Sigmoid colon (tissue), 7 donors: ENCODE data around the gene PLCB1. TPM values are rescaled to one million over a fixed set of nuclear protein-coding genes. Genes with fewer than 3 reads are reported as not detected.

Experiments
- DNase-seq: peaks from one replicate; pipeline ENCODE4 v3.0.0-alpha.2; 2019
- H3K27ac ChIP-seq, 4 donors: fragments of 200-600 bp; sonication (generic); one replicate each; pipeline ENCODE4 v1.5.1; 2016 to 2019; ENCODE audit warnings: mild to moderate bottlenecking in 1 of 4
- H3K27me3 ChIP-seq, 3 donors: fragments of 200-600 bp; sonication (generic); one replicate each; pipeline ENCODE4 v1.5.1; 2019; ENCODE audit warnings: mild to moderate bottlenecking in 1 of 3
- H3K36me3 ChIP-seq, 4 donors: fragments of 200-600 bp; sonication (generic); one replicate each; pipeline ENCODE4 v1.5.1; 2016 to 2019
- H3K4me1 ChIP-seq, 4 donors: fragments of 200-600 bp; sonication (generic); one replicate each; pipeline ENCODE4 v1.5.1; 2017 to 2019
- H3K4me3 ChIP-seq, 4 donors: fragments of 200-600 bp; sonication (generic); one replicate each; pipeline ENCODE4 v1.5.1; 2017 to 2019; ENCODE audit warnings: mild to moderate bottlenecking in 2 of 4, moderate library complexity in 1 of 4
- H3K9me3 ChIP-seq, 4 donors: fragments of 200-600 bp in 3 of 4; sonication (generic) in 3 of 4; one replicate each; pipeline versions ENCODE4 v1.5.1 to v1.6.1; 2013 to 2019
- EP300 ChIP-seq, 4 donors: sonication (generic); formaldehyde crosslinking; IDR thresholded peaks; one replicate each; pipeline ENCODE4 v1.6.1; 2017; ENCODE audit warnings: antibody characterized with exemption in 4 of 4
- POLR2A ChIP-seq, 2 donors: fragments of 450-650 bp; IDR thresholded peaks; one replicate each; pipeline ENCODE4 v1.6.1; 2016; ENCODE audit warnings: antibody characterized with exemption in 2 of 2, mild to moderate bottlenecking in 2 of 2, moderate library complexity in 2 of 2
- POLR2AphosphoS5 ChIP-seq, 4 donors: sonication (generic); formaldehyde crosslinking; IDR thresholded peaks; one replicate each; pipeline ENCODE4 v1.6.1; 2017; ENCODE audit warnings: antibody characterized with exemption in 4 of 4
- WGBS, 2 donors: extraction: QIAGEN DNeasy Blood & Tissue Kit; methylation state at CpG; one replicate each; pipeline ENCODE4 v1.1.7; 2013; 5-methylcytosine and 5-hydroxymethylcytosine counted together
- intact Hi-C: fragments of 100-400 bp; cut with DNase I; formaldehyde crosslinking; loops from one replicate; pipeline ENCODE4 v1.15.1; 2023
- polyA plus RNA-seq, 3 donors: library from polyadenylated mRNA; stranded (reverse); fragments of 200-250 nt; gene quantifications; one replicate each; pipeline ENCODE4 v1.2.3, GENCODE V29; 2013
- total RNA-seq, 4 donors: library from RNA; depleted of rRNA; stranded (reverse); fragments of >200 nt; gene quantifications; one replicate each; pipeline ENCODE4 v1.1.0, GENCODE V29; 2016
- TF ChIP-seq, protein P1 (sequence below), 4 experiments: fragments of 450-650 bp in 3 of 4; fragments of 200-600 bp in 1 of 4; IDR thresholded peaks; one replicate each; pipeline ENCODE4 v1.5.1; 2016 to 2019; ENCODE audit warnings: antibody characterized with exemption in 4 of 4, mild to moderate bottlenecking in 3 of 4, moderate library complexity in 2 of 4
- donor health status: healthy with polysubstance abuse.
- donor health status: Bipolar disorder and iron deficiency.
- donor health status: healthy.

Gene PLCB1
- total and polyA plus RNA-seq, 7 donors: 0.92 to 117 (median 86.7) TPM

DNA sequence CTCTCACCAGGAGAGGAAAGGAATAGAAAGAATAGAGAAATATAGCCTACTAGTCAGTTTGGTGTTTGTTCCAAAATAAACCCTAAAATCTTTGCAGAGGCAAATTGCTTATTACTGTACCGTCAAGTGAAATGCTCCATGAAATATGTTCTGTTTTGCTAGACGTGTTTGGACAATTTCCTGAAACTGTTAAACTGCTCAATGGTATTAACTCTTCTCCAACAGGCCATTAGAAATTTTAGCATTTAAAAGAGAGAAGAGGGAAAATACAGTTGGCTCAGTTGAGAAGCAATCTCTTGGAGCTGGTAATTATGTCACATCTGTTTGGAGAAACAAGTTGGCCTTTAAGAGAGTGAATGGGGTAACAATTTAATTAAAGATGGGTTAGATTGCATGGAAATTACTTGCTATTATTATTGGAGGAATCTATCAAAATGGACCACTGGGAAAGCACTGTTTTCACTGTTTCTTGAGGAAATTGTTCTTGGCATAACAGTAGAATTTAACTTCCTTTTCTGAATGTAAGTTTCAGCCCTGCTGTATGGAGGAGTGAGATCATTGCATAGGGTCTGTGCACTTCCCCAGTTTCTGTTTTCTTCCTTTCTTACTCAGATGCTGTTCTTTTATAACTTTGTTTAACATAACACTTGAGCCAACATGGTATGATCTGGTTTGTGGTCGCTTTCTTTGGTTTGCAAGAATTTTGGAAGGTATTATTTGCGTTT, 373.6 kb downstream of the PLCB1 start:
- Histone ChIP-seq H3K9me3 (no peaks in the 10 kb centered on the region), H3K27ac (no peak overlapping the region), H3K4me1 (peaks cover 0 to 22% (median 0%) of the 10 kb centered on the region in 4 donors), H3K27me3 (no peaks in the 10 kb centered on the region), H3K4me3 (no peak overlapping the region), H3K36me3 (no peaks in the 10 kb centered on the region)
- WGBS, 2 donors: 84 to 87% methylated on average over 4 of the region's 4 CpGs
- no peak for DNase-seq
- TF ChIP-seq POLR2A (IDR thresholded peaks at IDR 0.05): no peak
- TF ChIP-seq EP300 (IDR thresholded peaks at IDR 0.05): no peak
- TF ChIP-seq POLR2AphosphoS5 (IDR thresholded peaks at IDR 0.05): no peak
- TF ChIP-seq, protein P1, sequence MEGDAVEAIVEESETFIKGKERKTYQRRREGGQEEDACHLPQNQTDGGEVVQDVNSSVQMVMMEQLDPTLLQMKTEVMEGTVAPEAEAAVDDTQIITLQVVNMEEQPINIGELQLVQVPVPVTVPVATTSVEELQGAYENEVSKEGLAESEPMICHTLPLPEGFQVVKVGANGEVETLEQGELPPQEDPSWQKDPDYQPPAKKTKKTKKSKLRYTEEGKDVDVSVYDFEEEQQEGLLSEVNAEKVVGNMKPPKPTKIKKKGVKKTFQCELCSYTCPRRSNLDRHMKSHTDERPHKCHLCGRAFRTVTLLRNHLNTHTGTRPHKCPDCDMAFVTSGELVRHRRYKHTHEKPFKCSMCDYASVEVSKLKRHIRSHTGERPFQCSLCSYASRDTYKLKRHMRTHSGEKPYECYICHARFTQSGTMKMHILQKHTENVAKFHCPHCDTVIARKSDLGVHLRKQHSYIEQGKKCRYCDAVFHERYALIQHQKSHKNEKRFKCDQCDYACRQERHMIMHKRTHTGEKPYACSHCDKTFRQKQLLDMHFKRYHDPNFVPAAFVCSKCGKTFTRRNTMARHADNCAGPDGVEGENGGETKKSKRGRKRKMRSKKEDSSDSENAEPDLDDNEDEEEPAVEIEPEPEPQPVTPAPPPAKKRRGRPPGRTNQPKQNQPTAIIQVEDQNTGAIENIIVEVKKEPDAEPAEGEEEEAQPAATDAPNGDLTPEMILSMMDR (IDR thresholded peaks at IDR 0.05): no peak
- intact Hi-C loops: no loop called here

DNA sequence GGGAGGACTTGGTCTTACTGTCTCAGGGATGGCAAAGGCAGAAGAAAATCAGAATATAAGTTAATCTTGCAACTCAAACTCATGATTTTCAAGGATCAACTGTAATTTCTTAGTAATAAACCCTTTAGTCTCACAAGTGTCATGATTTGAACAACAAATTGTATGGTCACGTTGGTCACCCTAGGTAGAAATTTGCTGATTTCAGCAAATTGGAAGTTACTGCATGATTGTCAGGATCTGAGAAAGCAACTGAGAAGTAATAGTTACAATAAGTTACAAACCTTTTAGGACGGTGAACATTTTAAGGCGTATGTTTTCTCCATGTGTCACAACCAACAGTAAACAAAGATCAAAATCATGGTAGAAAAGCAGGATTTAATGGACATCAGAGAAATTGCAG, 375.2 kb downstream of the PLCB1 start:
- Histone ChIP-seq H3K9me3 (no peaks in the 10 kb centered on the region), H3K27me3 (no peaks in the 10 kb centered on the region), H3K4me3 (no peak overlapping the region), H3K36me3 (no peaks in the 10 kb centered on the region), H3K4me1 (peaks cover 0 to 22% (median 0%) of the 10 kb centered on the region in 4 donors), H3K27ac (no peak overlapping the region)
- no peak for DNase-seq
- intact Hi-C loops: no loop called here
- 54 to 79% methylated on average over 3 of the region's 3 CpGs for WGBS, 2 donors
- TF ChIP-seq POLR2A (IDR thresholded peaks at IDR 0.05): no peak
- TF ChIP-seq, protein P1 (IDR thresholded peaks at IDR 0.05): no peak

GRCh38 chr20:8509809-8510208, 377.7 kb downstream of the PLCB1 start:
- peaks cover 0 to 22% (median 0%) of the 10 kb centered on the region in 4 donors for H3K4me1 ChIP-seq
- no peaks in the 10 kb centered on the region for H3K27me3 ChIP-seq
- no peaks in the 10 kb centered on the region for H3K36me3 ChIP-seq
- no peak for DNase-seq
- TF ChIP-seq, protein P1 (IDR thresholded peaks at IDR 0.05): no peak
- peak in 1 of 4 donors; percentile 15 for TF ChIP-seq POLR2AphosphoS5 (IDR thresholded peaks at IDR 0.05)
- intact Hi-C loops: no loop called here
- H3K9me3 ChIP-seq: no peaks in the 10 kb centered on the region
- WGBS, 2 donors: 87 to 92% methylated on average over 1 of the region's 1 CpG
- no peak overlapping the region for H3K4me3 ChIP-seq
- no peak overlapping the region for H3K27ac ChIP-seq

- Histone ChIP-seq H3K36me3 (no peaks in the 10 kb centered on the region), H3K4me3 (no peak overlapping the region), H3K9me3 (no peaks in the 10 kb centered on the region), H3K4me1 (peaks cover 0 to 13% (median 0%) of the 10 kb centered on the region in 4 donors), H3K27ac (no peak overlapping the region), H3K27me3 (no peaks in the 10 kb centered on the region)
- intact Hi-C loops: no loop called here
- DNase-seq: no peak
- TF ChIP-seq EP300 (IDR thresholded peaks at IDR 0.05) (no peak), POLR2AphosphoS5 (IDR thresholded peaks at IDR 0.05) (no peak)
- TF ChIP-seq, protein P1 (IDR thresholded peaks at IDR 0.05): no peak
Observed at GRCh38 chr20:8510808-8511207, 378.7 kb downstream of the PLCB1 start.

DNA sequence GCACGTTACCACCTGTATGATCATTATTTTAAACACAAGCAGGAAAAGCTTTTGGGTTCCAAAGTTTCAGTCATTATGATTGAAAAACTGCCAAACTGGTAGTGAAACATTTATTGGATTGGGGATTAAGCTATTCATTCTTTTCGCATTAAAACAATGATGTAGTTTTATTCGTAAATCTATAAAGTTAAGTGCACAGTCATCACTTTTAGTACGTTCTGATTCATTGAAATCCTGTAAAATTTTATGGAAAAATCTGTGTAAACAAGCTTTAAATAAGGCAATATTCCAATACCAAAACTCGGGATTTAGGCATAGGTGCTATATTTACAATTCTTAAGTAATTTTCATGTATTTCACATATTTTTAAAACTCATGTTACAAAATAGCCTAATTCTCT, 379.9 kb downstream of the PLCB1 start:
- H3K27me3 ChIP-seq: no peaks in the 10 kb centered on the region
- 39 to 76% methylated on average over 5 of the region's 5 CpGs for WGBS, 2 donors
- H3K36me3 ChIP-seq: no peaks in the 10 kb centered on the region
- intact Hi-C loops: no loop called here
- no peak for DNase-seq
- H3K9me3 ChIP-seq: no peaks in the 10 kb centered on the region
- no peak overlapping the region for H3K27ac ChIP-seq
- H3K4me3 ChIP-seq: no peak overlapping the region
- no peak for TF ChIP-seq POLR2A (IDR thresholded peaks at IDR 0.05)
- TF ChIP-seq EP300 (IDR thresholded peaks at IDR 0.05): no peak
- no peak for TF ChIP-seq POLR2AphosphoS5 (IDR thresholded peaks at IDR 0.05)
- TF ChIP-seq, protein P1 (IDR thresholded peaks at IDR 0.05): no peak
- H3K4me1 ChIP-seq: peaks cover 0 to 11% (median 0%) of the 10 kb centered on the region in 4 donors
